Spleen (tissue), 11 donors: Measurements from ENCODE around the gene POSTN. TPM values are rescaled to one million over a fixed set of nuclear protein-coding genes. Genes with fewer than 3 reads are reported as not detected.

ENCODE experiments used
- DNase-seq: peaks from one replicate; pipeline ENCODE4 v3.0.0-alpha.2; 2020
- H3K27ac ChIP-seq, 8 donors: fragments of 200-600 bp; sonication (generic) in 7 of 8; 1 replicate in 4 of 8; 2 replicates in 4 of 8; pipeline versions ENCODE4 v1.5.0 to v1.8.0; 2016 to 2021; ENCODE audit warnings: inconsistent platforms in 4 of 8, mild to moderate bottlenecking in 4 of 8, moderate library complexity in 1 of 8
- H3K27me3 ChIP-seq, 7 donors: fragments of 200-600 bp; sonication (generic) in 6 of 7; replicated peaks in 1 of 7; 1 replicate in 4 of 7; 2 replicates in 3 of 7; pipeline versions ENCODE4 v1.5.0 to v1.8.0; 2016 to 2021; ENCODE audit warnings: inconsistent platforms in 3 of 7, mild to moderate bottlenecking in 1 of 7
- H3K36me3 ChIP-seq, 6 donors: fragments of 200-600 bp; sonication (generic) in 5 of 6; 1 replicate in 4 of 6; 2 replicates in 2 of 6; pipeline versions ENCODE4 v1.5.0 to v1.8.0; 2016 to 2021; ENCODE audit warnings: inconsistent platforms in 2 of 6
- H3K4me1 ChIP-seq, 6 donors: fragments of 200-600 bp; sonication (generic) in 5 of 6; 1 replicate in 3 of 6; 2 replicates in 3 of 6; pipeline versions ENCODE4 v1.5.0 to v1.8.0; 2016 to 2021; ENCODE audit warnings: inconsistent platforms in 3 of 6
- H3K4me3 ChIP-seq, 8 donors: fragments of 200-600 bp; sonication (generic) in 7 of 8; 1 replicate in 4 of 8; 2 replicates in 4 of 8; pipeline versions ENCODE4 v1.5.0 to v1.8.0; 2016 to 2021; ENCODE audit warnings: inconsistent platforms in 4 of 8, mild to moderate bottlenecking in 4 of 8, moderate library complexity in 2 of 8
- H3K9me3 ChIP-seq, 8 donors: fragments of 200-600 bp; sonication (generic) in 7 of 8; 1 replicate in 4 of 8; 2 replicates in 4 of 8; pipeline versions ENCODE4 v1.5.0 to v1.8.0; 2016 to 2021; ENCODE audit warnings: inconsistent platforms in 4 of 8
- POLR2A ChIP-seq, 3 donors: fragments of 450-650 bp; IDR thresholded peaks; one replicate each; pipeline ENCODE4 v1.5.1; 2017; ENCODE audit warnings: antibody characterized with exemption in 3 of 3, mild to moderate bottlenecking in 1 of 3
- POLR2AphosphoS5 ChIP-seq, 3 donors: sonication (generic); formaldehyde crosslinking; IDR thresholded peaks; one replicate each; pipeline ENCODE4 v1.5.1; 2017; ENCODE audit warnings: antibody characterized with exemption in 3 of 3
- WGBS, 5 donors: extraction: QIAGEN DNeasy Blood & Tissue Kit in 3 of 5; methylation state at CpG; one replicate each; pipeline versions ENCODE4 v1.1.5 to v1.1.7; 2013 to 2018; 5-methylcytosine and 5-hydroxymethylcytosine counted together
- intact Hi-C: fragments of 100-400 bp; cut with DNase I; formaldehyde crosslinking; loops from one replicate; pipeline ENCODE4 v1.15.0; 2023; ENCODE audit warnings: low total_unique reads
- polyA plus RNA-seq, 3 donors: library from polyadenylated mRNA; stranded (reverse); fragments of 200-250 nt; gene quantifications; one replicate each; pipeline ENCODE4 v1.2.1, GENCODE V29; 2013
- total RNA-seq, 7 donors: library from RNA; depleted of rRNA in 3 of 7; stranded (reverse); fragments of >200 nt in 3 of 7; fragmentation: NEBNext Ultra II Directional in 4 of 7; extraction: Animal tissue kit (Norgen Biotek cat#: 25700) in 4 of 7; gene quantifications; one replicate each; pipeline versions ENCODE4 v1.1.0 to v1.2.1, GENCODE V29; 2016 to 2021
- TF ChIP-seq, protein P1 (sequence below), 11 experiments: fragments of 200-600 bp in 7 of 11; fragments of 450-650 bp in 4 of 11; sonication (generic) in 4 of 11; IDR thresholded peaks in 8 of 11; conservative IDR thresholded peaks in 3 of 11; 1 replicate in 7 of 11; 2 replicates in 4 of 11; pipeline versions ENCODE4 v1.4.0 to v1.8.0; 2016 to 2021; ENCODE audit warnings: antibody characterized with exemption in 11 of 11, inconsistent platforms in 4 of 11, mild to moderate bottlenecking in 1 of 11
- donor health status: healthy with polysubstance abuse.
- donor health status: DM: no; HTN: no; CAD: no; lungs with moderate emphysema.
- donor health status: DM: no; HTN: no; CAD: no.
- donor health status: Bipolar disorder and iron deficiency.
- donor health status: healthy.
- donor health status: DM: no; HTN: no; CAD: no.
- donor health status: DM: yes; HTN: yes; CAD: no.

POSTN gene
- total and polyA plus RNA-seq, 10 donors, result 0.17 to 2.2 (median 0.68) TPM; not detected in 1

DNA sequence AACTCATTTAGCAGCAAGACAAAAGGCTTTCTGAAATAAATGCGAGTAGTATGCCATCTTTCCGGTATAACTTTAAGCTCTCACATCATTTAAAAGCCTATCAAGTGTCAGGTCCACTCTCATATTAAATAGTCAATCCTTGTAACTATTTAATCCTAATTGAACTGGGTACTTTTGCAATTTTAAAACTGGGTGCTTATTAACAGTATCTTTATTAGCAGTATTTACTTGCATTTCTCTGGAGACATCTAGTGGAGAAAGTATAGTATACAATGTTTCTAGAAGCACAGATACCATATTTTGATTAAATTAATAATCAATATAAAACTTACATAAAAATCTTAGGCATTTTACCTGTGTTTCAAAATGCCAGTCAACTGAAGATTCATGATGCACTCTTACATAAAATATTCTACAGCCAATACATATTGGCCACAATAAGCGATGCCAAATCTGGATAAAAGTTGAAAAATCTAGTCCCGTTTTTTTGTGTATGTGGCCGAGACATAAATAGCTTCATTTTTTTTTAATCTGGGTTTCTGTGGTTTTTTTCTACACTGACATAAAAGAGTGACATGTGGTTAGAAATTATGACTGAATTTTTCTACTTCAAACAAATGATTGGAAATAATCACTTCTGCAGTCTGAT lies 4.3 kb upstream of the POSTN start:
- 73 to 80% (median 75%) methylated on average over 5 of the region's 5 CpGs for WGBS, 5 donors
- Histone ChIP-seq H3K27me3 (no peaks in the 10 kb centered on the region), H3K4me1 (no peaks in the 10 kb centered on the region), H3K9me3 (peaks cover 0 to 6% (median 0%) of the 10 kb centered on the region in 8 donors), H3K36me3 (no peaks in the 10 kb centered on the region), H3K4me3 (no peak overlapping the region), H3K27ac (no peak overlapping the region)
- TF ChIP-seq, protein P1, sequence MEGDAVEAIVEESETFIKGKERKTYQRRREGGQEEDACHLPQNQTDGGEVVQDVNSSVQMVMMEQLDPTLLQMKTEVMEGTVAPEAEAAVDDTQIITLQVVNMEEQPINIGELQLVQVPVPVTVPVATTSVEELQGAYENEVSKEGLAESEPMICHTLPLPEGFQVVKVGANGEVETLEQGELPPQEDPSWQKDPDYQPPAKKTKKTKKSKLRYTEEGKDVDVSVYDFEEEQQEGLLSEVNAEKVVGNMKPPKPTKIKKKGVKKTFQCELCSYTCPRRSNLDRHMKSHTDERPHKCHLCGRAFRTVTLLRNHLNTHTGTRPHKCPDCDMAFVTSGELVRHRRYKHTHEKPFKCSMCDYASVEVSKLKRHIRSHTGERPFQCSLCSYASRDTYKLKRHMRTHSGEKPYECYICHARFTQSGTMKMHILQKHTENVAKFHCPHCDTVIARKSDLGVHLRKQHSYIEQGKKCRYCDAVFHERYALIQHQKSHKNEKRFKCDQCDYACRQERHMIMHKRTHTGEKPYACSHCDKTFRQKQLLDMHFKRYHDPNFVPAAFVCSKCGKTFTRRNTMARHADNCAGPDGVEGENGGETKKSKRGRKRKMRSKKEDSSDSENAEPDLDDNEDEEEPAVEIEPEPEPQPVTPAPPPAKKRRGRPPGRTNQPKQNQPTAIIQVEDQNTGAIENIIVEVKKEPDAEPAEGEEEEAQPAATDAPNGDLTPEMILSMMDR (IDR thresholded peaks at IDR 0.05 in 8 of 11, conservative IDR thresholded peaks at IDR 0.05 in 3 of 11), result peak in 1 of 11 experiments; percentile 21
- TF ChIP-seq POLR2A (IDR thresholded peaks at IDR 0.05), result no peak
- TF ChIP-seq POLR2AphosphoS5 (IDR thresholded peaks at IDR 0.05), result no peak
- intact Hi-C loops, result no loop called here
- no peak for DNase-seq

DNA sequence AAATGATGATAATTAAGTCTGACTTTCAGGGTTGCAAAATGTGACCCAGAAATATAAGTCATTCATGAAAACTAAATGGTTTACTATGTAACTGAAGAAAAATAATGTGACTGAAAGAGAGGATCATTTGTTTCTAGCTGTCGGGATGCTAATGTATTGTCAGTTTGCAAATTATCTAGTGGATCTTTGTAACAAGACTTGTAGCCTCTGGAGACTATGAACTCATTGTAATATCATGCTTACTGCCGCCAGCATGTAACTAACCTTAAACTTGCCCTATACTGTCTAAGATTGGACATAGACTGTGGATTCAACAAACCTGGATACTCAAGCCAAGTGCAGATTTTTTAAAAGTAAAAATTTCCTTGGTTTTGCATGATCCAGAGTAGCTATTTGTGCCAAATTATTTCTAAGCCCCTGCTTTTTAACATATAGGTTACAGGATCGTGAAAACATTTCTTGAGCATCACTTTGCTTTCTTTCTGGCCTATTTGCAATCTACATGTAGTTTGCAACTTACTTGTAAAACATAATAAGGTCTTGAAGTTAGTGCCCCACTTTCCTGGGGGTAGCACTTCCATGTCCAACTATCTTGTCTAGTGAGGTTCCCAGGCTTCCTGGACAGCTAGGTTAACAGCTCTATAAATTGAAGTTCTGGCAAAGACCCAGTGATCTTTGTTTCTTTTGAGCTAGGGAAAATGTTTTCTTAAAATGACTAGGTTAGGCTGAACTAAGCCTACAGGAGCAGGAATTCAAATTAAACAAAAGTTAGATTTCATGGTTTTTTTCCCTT lies 3.3 kb upstream of the POSTN start:
- Histone ChIP-seq H3K27ac (no peak overlapping the region), H3K36me3 (no peaks in the 10 kb centered on the region), H3K9me3 (peaks cover 0 to 1% (median 0%) of the 10 kb centered on the region in 8 donors), H3K4me1 (no peaks in the 10 kb centered on the region), H3K27me3 (no peaks in the 10 kb centered on the region), H3K4me3 (no peak overlapping the region)
- intact Hi-C loops, result no loop called here
- DNase-seq, result no peak
- 74 to 82% (median 78%) methylated on average over 3 of the region's 3 CpGs for WGBS, 5 donors
- no peak for TF ChIP-seq POLR2A (IDR thresholded peaks at IDR 0.05)

DNA sequence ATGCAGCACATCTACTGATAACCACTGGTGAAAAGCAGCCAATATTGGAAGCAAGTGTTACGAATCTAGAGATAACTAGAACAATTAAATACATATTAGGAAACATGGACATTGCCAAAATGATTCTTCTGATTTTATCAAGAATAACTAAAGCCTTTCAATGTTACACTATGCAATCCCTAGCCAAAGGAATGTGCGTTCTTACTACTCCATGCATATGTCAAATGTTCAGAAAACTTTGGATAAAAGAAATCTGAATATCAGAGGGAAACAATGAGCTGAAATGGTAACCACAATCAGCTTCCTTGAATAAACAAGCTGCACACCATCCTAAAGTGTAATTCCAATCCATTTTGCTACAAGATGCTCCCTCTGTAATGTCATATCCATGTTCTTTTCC lies 951 bp upstream of the POSTN start:
- H3K4me1 ChIP-seq, result no peaks in the 10 kb centered on the region

DNA sequence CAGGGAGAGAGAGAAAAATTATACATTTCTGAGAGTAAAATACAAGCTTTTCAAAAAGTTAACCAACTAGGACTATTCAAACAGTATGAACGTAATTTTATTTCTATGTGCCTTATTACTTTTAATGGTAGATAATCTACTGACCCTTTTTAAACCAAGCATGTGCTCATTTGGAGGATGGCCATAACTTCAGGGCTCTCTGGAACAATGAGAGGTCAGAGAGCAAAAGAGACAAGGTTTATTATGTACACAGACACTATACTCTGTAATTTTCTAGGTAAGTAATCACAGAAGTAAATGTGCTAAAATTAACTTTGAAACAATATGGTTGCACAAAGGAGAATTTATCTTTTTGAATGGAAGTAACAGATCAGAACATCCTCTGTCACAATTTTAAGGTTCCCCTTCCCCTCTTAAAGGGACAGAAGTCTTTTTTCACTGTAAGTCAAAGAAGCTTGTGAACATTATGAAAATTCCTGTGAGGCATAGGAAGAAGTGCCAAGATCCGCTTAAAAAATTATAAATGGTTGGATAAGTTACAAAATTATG lies 1.0 kb downstream of the POSTN start:
- no peak for DNase-seq
- Histone ChIP-seq H3K4me1 (no peaks in the 10 kb centered on the region), H3K36me3 (no peaks in the 10 kb centered on the region), H3K9me3 (no peaks in the 10 kb centered on the region), H3K27ac (no peak overlapping the region), H3K4me3 (no peak overlapping the region), H3K27me3 (no peaks in the 10 kb centered on the region)
- intact Hi-C loops, result no loop called here
- TF ChIP-seq, protein P1 (IDR thresholded peaks at IDR 0.05 in 8 of 11, conservative IDR thresholded peaks at IDR 0.05 in 3 of 11), result no peak
- no peak for TF ChIP-seq POLR2A (IDR thresholded peaks at IDR 0.05)
- no peak for TF ChIP-seq POLR2AphosphoS5 (IDR thresholded peaks at IDR 0.05)
- WGBS, 5 donors, result 56 to 71% (median 68%) methylated on average over 2 of the region's 2 CpGs

More for the DNA sequence above, 951 bp upstream of the POSTN start:
- Histone ChIP-seq H3K36me3 (no peaks in the 10 kb centered on the region), H3K9me3 (no peaks in the 10 kb centered on the region), H3K4me3 (no peak overlapping the region), H3K27ac (no peak overlapping the region), H3K27me3 (no peaks in the 10 kb centered on the region)
- intact Hi-C loops, result no loop called here
- WGBS, 5 donors, result 68 to 87% (median 78%) methylated on average over 2 of the region's 2 CpGs
- no peak for DNase-seq
- TF ChIP-seq POLR2A (IDR thresholded peaks at IDR 0.05) (no peak), POLR2AphosphoS5 (IDR thresholded peaks at IDR 0.05) (no peak)
- TF ChIP-seq, protein P1 (IDR thresholded peaks at IDR 0.05 in 8 of 11, conservative IDR thresholded peaks at IDR 0.05 in 3 of 11), result no peak
